HUES6 (cell line): ENCODE measurements around the gene PHC3.

Source experiments
- H3K27ac ChIP-seq: 2 replicates; pipeline ENCODE4 v1.7.0; 2013; ENCODE audit warnings: low read depth, mild to moderate bottlenecking, low read length, inconsistent platforms
- H3K27me3 ChIP-seq: 2 replicates; pipeline ENCODE4 v1.6.1; 2013; ENCODE audit warnings: low read length; ENCODE audit not compliant: control insufficient read depth, insufficient read depth
- H3K36me3 ChIP-seq: 2 replicates; pipeline ENCODE4 v1.6.1; 2013; ENCODE audit warnings: low read length; ENCODE audit not compliant: control insufficient read depth, insufficient read depth
- H3K4me1 ChIP-seq: 2 replicates; pipeline ENCODE4 v1.6.1; 2013; ENCODE audit warnings: low read length; ENCODE audit not compliant: control insufficient read depth, insufficient read depth
- H3K4me3 ChIP-seq: 2 replicates; pipeline ENCODE4 v1.5.1; 2013; ENCODE audit warnings: low read depth, low read length
- H3K9ac ChIP-seq: one replicate; pipeline ENCODE4 v1.6.1; 2013; ENCODE audit warnings: mild to moderate bottlenecking, low read length
- H3K9me3 ChIP-seq: 2 replicates; pipeline ENCODE4 v1.6.1; 2013; ENCODE audit warnings: low read depth, low read length; ENCODE audit not compliant: control insufficient read depth, insufficient read depth

PHC3 gene

DNA sequence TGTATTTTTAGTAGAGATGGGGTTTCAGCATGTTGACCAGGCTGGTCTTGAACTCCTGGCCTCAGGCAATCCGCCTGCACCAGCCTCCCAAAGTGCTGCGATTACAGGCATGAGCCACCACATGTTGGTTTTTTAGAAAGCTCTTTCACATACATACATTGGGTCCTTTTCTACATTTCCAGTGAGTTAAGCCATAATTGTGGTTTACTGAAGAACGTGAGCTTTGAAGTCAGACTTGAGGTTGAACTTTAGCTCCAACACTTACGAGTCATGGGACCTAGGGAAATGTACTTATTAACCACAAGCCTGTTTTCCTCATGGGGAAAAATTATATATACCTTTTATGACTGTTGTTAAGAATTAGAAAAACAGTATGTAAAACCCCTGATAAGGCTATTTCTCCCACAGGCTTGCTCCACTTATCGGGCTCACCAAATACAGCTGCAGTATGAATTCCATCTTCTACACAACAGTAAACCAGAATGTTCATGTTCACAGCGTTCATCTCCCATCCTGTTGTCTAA is 104.8 kb downstream of the PHC3 start:
- Histone ChIP-seq H3K4me3 (no peak overlapping the region), H3K9ac (no peak overlapping the region), H3K4me1 (no peaks in the 10 kb centered on the region), H3K27me3 (no peaks in the 10 kb centered on the region), H3K27ac (no peak overlapping the region), H3K9me3 (0 out of 2 replicates have a peak, but pooled peaks cover 4% of the 10 kb centered on the region), H3K36me3 (peaks cover 12% of the 10 kb centered on the region; the same call in 1 of the 2 replicates)

- H3K36me3 ChIP-seq = peaks cover 11% of the 10 kb centered on the region; the same call in 1 of the 2 replicates
- H3K9me3 ChIP-seq = peaks cover 10% of the 10 kb centered on the region
- no peak overlapping the region for H3K4me3 ChIP-seq
- no peak overlapping the region for H3K27ac ChIP-seq
- no peaks in the 10 kb centered on the region for H3K27me3 ChIP-seq
- no peak overlapping the region for H3K9ac ChIP-seq
- H3K4me1 ChIP-seq = no peaks in the 10 kb centered on the region
Measured at GRCh38 chr3:170075441-170076091, 106.0 kb downstream of the PHC3 start.

GRCh38 chr3:170064108-170064507 is 117.4 kb downstream of the PHC3 start:
- no peak overlapping the region for H3K27ac ChIP-seq
- no peaks in the 10 kb centered on the region for H3K9me3 ChIP-seq
- no peaks in the 10 kb centered on the region for H3K36me3 ChIP-seq
- H3K9ac ChIP-seq = no peak overlapping the region
- H3K27me3 ChIP-seq = no peaks in the 10 kb centered on the region
- peaks cover 12% of the 10 kb centered on the region for H3K4me1 ChIP-seq
- H3K4me3 ChIP-seq = no peak overlapping the region

GRCh38 chr3:170063691-170064090 is 117.8 kb downstream of the PHC3 start:
- no peaks in the 10 kb centered on the region for H3K27me3 ChIP-seq
- H3K9me3 ChIP-seq = no peaks in the 10 kb centered on the region
- H3K36me3 ChIP-seq = no peaks in the 10 kb centered on the region
- H3K4me1 ChIP-seq = peaks cover 16% of the 10 kb centered on the region
- no peak overlapping the region for H3K27ac ChIP-seq
- no peak overlapping the region for H3K4me3 ChIP-seq
- H3K9ac ChIP-seq = no peak overlapping the region

DNA sequence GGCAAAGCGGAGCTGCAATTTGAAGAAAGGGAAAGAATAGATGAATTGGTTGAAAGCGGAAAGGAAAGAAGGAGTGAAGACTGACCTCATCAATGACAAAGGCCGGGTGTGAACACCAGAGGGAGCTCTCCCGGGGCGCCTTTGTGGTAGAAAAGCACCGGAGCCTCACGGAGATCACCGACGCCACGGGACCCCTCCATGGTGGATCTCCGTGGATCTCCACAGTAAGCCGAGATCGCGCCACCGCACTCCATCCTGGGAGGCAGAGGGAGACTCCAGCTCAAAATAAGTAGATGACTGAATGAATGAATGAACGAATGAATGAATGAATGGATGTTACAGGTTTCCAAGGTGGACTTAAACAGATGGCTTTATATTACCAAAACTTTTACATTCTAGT is 118.8 kb downstream of the PHC3 start:
- Histone ChIP-seq H3K4me1 (peaks cover 25% of the 10 kb centered on the region), H3K9ac (no peak overlapping the region), H3K36me3 (no peaks in the 10 kb centered on the region), H3K9me3 (no peaks in the 10 kb centered on the region), H3K27me3 (no peaks in the 10 kb centered on the region), H3K4me3 (no peak overlapping the region), H3K27ac (no peak overlapping the region)

- Histone ChIP-seq H3K9ac (no peak overlapping the region), H3K4me3 (no peak overlapping the region), H3K36me3 (no peaks in the 10 kb centered on the region), H3K27ac (no peak overlapping the region), H3K27me3 (no peaks in the 10 kb centered on the region), H3K9me3 (no peaks in the 10 kb centered on the region), H3K4me1 (peaks cover 32% of the 10 kb centered on the region)
Measured at GRCh38 chr3:170062068-170062467, 119.5 kb downstream of the PHC3 start.

DNA sequence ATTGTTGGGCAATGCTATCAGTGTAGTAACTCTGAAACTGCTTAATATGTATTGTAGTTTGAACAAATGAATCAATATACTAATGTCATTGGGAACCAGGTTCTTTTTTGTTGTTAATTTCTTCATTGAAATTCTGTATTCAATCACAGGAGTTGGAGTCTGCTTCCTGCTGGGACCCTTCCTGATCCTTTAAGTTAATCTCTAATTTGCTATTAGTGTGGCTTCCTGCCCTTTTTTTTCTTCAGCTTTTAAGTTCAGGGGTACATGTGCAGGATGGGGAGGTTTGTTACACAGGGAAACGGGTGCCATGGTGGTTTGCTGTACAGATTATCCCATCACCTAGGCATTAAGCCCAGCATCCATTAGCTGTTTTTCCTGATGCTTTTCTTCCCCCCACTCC is 122.1 kb downstream of the PHC3 start:
- Histone ChIP-seq H3K27ac (no peak overlapping the region), H3K9ac (no peak overlapping the region), H3K4me3 (0 out of 2 replicates have a peak overlapping the region, but pooled peaks have one; percentile 12), H3K9me3 (no peaks in the 10 kb centered on the region), H3K27me3 (no peaks in the 10 kb centered on the region), H3K36me3 (no peaks in the 10 kb centered on the region), H3K4me1 (peaks cover 35% of the 10 kb centered on the region)

DNA sequence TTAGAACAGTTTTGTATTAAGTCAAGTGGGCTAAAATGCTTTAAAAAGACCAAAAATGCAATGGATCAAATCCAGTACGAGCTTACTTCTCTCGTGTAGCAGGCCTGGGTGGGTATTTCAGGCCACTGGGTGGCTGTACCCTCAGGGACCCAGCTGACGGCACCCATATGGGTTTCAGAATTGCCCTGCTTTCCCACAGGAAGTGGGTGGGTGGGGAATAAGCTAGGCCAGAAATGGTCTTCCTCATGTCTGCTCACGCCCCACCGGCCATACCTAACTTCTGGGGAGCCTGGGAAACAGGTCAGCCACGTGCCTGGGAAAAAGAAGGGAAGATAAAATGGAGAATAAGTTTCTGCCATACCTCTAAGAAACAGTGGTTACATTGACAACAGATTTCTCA is 123.4 kb downstream of the PHC3 start:
- Histone ChIP-seq H3K27ac (no peak overlapping the region), H3K36me3 (no peaks in the 10 kb centered on the region), H3K27me3 (no peaks in the 10 kb centered on the region), H3K4me3 (no peak overlapping the region), H3K9ac (no peak overlapping the region), H3K9me3 (no peaks in the 10 kb centered on the region), H3K4me1 (peaks cover 35% of the 10 kb centered on the region)

DNA sequence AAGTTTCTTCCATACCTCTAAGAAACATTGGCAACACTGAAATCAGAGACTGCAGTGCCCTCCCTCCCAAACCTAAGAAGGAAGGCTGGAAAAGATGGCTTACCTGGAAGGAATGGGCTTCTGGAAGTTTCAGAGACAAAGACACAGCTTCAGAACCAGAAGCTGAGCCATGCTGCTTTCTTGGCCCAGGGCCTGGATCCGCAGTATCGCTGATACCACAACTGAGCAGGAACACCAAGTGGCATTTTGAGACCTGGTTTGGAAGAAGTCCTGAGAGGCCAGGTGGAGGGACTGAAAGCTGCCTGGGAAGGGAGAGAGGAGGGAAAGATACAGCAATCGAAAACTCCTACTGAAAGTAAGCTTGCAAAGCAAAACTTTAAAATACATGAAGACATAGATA is 124.0 kb downstream of the PHC3 start:
- Histone ChIP-seq H3K27ac (no peak overlapping the region), H3K9ac (no peak overlapping the region), H3K4me3 (no peak overlapping the region), H3K4me1 (peaks cover 35% of the 10 kb centered on the region), H3K36me3 (no peaks in the 10 kb centered on the region), H3K9me3 (no peaks in the 10 kb centered on the region), H3K27me3 (no peaks in the 10 kb centered on the region)

- H3K4me1 ChIP-seq = peaks cover 35% of the 10 kb centered on the region
- H3K9me3 ChIP-seq = no peaks in the 10 kb centered on the region
- no peak overlapping the region for H3K27ac ChIP-seq
- no peak overlapping the region for H3K9ac ChIP-seq
- H3K27me3 ChIP-seq = no peaks in the 10 kb centered on the region
- no peaks in the 10 kb centered on the region for H3K36me3 ChIP-seq
- H3K4me3 ChIP-seq = no peak overlapping the region
Measured at GRCh38 chr3:170056710-170057454, 124.7 kb downstream of the PHC3 start.

- H3K9me3 ChIP-seq = no peaks in the 10 kb centered on the region
- no peaks in the 10 kb centered on the region for H3K36me3 ChIP-seq
- peaks cover 34% of the 10 kb centered on the region for H3K4me1 ChIP-seq
- H3K27ac ChIP-seq = no peak overlapping the region
- no peaks in the 10 kb centered on the region for H3K27me3 ChIP-seq
- no peak overlapping the region for H3K9ac ChIP-seq
- no peak overlapping the region for H3K4me3 ChIP-seq
Measured at GRCh38 chr3:170055209-170055608, 126.3 kb downstream of the PHC3 start.
